HL-60/S4 (cell line): ENCODE measurements around the gene PBX1.

Experiments
- in situ Hi-C: fragments of 300-500 bp; cut with MboI; formaldehyde crosslinking; loops from 2 replicates; pipeline ENCODE4 v1.14.3; 2022; ENCODE audit warnings: low sequenced_read_pairs

Gene PBX1

DNA sequence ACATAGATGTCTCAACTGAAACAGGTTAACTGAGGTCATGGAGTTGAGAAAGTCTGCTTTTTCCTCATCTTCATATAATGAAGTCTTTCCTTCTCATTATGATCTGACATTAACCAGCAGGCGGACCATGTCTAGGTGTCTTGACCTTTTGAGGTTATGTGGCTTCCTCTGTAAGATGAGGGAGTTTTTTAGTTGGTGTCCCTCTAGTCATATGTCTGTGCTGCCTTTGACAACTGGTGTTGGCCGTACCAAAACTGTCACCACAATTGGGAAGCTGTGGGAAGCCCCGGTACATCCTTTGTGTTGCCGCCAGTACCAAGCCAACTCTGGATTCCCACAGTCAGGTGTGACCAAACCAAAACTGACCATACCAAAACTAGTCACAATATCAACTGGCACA, 105.1 kb downstream of the PBX1 start:
- in situ Hi-C loops = no loop called here

DNA sequence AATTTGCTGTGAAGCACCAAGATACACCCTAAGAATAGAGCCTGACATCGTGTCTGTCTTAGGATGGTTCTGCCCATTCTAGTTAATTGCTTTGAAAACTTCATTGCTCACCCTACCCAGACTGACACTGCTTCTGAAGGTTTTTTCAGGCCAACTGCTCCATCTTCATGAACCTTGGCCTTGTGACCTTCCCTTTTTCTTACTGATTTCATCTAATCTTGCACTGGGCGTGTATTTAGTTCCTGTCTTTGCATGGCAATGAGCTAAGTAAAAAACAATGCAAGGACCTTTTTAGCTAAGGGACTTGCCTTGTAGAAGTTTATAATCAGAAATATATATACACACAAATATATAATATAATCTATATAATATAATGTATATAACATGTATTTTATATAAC, 108.0 kb downstream of the PBX1 start:
- in situ Hi-C loops = no loop called here

DNA sequence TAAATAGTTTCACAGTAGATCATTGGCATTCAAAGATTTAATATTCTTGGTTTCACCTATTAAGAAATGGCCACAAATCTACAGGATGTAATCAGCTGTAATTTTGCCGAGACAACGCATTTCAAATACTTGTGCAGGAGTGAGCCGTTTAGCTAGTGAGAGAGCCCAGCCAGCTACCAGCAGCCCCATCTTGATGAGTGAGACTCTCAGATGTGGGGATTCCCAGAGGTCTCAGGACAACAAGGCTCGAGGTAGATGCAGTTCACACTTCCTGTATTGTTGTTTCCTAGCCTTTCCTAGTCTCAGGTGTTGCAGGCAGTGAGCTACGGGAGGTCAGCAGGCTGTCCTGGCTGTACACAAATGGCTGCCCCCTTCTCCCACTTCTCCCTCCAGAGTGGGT, 108.6 kb downstream of the PBX1 start:
- in situ Hi-C loops = no loop called here

DNA sequence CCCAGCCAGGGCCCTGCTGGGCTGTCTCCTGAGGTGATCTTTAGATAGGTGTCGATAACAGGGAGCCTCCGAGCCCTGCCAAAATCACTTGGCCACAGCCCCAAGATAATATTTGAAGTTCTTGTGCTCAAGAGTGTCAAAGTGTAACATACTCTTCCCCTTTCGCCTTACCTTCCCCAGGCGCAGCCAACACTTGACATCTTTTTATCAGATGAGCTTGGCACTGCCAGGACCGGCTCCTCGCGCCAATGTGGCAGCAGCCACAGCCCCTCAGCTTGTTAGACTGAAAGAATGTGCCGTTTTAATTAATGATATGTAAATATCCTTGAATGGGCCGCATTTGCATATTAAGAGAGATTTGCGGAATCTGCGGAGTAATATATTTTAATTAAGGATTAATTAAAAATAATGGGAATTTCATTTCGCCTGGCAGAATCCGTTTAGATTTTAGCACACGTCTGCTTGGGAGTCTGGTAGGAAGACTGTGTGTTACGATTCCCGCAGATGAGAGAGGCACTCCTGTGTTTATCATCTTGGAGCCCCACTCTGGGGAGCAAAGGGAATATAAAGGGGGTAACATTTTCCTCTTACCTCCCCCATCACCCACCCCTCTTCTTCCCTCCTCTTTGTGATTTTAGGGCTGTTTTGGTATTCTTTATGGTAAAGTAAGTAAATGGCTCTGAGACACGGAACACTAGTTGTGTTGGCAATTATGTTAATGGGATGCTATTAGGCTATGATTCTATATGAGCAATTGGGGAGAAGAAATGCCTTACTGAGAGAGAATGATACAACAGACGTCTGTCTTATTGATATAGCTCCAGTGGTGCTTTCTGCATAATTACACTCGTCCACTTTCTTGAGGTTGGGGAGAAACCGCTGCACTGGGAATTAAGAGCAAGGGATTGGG, 109.8 kb downstream of the PBX1 start:
- in situ Hi-C loops = no loop called here

DNA sequence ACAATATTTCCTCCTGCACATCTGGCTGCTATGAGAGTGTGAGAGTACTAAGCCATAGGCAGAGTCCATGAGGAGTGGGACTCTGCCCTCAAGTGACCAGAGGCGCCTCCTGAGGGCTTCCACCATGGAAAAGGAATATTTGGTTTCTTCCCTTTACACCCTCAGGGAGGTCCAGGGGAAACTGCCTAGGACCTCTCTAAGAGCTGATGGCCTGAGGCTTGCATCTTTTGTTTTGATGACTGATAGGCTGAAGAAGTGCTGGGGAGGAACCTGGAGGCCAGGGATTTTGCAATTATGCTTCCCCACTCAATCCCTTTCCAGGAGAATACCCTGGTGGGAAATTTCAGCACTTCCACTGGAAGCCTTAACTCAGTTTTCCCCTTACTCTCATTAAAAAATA, 111.0 kb downstream of the PBX1 start:
- in situ Hi-C loops = no loop called here

DNA sequence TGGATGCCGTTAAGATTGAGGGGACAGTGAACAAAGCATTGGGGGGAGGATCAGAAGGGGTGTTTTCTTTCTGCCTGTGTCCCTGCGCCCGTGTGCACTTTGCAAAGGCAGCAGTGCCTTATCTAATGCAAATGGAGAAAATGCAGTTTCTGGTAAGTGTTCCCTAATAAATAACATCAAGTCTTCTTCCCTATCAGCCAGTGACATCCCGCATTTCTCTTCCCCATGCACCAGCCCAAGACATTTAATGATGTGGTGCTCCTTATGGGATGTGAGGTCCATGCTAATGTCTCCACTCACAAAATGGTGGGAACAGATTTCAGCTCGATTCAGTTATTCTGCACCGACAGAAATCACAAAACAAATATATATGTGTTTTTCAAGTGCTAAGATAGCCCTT, 111.8 kb downstream of the PBX1 start:
- in situ Hi-C loops = no loop called here

DNA sequence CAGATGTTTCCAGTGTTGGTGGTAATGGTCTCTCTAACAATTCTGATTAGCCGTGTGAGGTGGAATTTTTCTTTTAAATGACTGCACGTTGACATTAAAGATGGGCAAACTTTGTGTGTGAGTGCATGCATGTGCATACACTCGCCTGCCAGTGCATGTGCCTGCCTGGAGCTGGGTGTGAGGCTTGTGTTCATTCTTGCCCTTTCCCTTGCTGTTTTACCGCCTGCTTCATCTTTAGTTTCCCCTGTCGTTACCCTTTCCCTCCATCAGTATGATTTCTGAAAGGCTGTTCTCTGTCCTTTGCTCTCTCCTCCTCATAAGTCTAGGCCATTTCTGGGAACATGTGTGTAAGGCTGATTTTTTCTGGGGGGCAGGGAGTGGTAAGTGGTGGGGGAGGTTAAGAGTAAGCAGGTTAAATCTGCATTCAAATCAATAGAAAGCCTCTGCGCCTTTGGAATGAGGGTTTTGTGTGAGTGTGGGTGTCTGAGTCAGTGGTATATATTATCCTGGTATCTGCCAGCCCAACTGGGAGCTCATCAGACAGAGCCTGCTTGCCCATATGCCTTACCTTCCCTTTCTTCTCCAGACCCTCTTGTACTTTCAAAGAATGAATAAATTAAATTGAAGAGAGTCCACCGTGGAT, 112.5 kb downstream of the PBX1 start:
- in situ Hi-C loops = no loop called here

DNA sequence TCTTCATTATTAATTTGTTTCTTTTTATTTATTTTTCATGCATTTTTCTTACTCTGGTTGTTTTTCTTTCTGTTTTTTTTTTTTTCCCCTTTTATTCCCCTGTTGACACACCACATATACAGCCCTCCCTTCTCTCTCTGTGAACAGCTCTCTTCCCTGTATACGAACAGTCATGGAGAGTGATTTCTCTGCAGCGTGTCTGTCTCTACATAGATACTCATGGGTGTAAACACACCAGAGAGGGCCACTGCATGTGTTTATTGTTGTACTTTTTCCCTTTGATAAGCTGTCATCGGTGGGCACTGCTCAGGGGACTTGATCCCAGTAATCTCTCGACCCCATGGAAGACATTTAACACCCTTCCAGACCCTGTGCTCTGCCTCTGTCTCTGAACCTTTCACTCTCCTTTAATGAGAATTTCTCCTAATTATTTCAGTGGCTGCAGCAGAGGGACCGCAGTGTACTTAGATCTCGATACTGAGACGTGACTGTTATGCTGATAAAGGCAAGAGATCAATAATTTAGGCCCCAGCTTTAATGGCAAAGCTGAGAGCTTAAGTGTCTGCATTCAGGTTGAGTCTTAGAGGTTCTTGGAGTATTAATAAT, 113.1 kb downstream of the PBX1 start:
- in situ Hi-C loops = no loop called here

DNA sequence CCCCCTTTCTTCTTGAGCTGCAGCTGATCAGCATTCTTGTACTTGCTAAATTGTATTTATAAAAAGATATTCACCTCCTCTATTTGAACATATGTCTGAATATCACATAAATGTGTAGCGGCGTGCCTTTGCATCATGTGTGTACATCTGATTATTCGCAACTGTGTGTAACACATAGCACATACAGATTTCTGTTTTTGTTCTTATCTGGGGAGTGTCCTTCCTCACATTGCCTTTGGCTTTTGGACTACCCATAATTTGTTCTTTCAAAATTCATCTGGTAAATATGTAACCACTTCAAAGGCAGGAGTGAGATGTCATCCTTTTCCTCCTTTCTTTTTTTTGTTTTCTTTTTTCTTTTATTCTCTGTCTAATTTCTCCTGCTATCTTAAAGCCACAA, 113.6 kb downstream of the PBX1 start:
- in situ Hi-C loops = no loop called here

DNA sequence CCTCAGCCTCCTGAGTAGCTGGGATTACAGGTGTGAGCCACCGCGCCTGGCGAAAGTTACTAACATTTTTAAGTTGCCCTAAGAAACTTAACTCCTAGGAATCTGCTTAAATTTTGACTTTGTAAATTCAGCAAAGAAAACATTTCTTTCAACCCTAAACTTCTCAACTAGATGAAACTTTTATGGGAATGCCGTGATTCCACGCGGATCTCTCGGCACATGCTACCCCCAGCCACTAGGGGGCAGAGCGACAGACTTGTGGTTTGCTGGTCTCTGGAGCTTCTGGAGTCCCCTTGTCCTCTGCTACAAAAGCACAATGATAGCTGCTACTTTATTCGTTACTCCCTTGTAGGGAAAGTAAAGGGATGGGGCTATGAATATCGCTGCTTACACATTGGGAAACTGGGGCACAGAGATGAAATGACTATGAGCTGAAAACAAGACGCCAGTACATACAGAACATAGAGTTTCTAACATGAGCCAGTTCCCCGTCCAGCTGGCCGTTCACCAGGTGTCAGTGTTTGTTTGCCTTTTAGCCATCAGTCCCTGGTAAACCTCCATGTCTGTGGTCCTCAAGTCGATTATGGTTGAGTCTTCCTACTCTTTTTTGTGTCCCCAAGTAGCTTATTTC, 114.7 kb downstream of the PBX1 start:
- in situ Hi-C loops = no loop called here

DNA sequence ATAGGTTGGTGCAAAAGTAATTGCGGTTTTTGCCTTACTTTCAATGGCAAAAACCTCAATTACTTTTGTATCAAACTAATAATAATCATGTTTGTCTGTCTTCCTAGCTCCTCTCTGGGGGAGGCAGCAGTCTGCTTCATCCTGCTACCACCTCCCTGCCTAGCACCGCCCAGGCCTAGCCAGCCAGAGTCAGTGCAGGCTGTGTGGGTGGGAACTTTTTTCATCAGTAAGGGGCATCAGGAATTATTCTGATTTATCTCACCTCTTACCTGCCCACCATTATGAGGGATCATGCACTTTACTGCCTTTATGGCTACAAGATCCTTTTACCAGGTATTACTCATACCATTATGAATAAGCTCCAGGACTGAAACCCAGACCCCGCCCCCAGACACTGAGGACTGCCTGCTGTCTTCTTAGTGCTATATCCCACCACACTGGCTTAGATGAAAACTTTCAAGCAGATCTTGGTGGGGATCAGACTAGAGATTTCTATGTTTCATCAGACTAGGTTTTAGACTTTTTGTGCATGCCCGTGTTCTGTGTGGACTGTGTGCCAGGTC, 116.4 kb downstream of the PBX1 start:
- in situ Hi-C loops = no loop called here

DNA sequence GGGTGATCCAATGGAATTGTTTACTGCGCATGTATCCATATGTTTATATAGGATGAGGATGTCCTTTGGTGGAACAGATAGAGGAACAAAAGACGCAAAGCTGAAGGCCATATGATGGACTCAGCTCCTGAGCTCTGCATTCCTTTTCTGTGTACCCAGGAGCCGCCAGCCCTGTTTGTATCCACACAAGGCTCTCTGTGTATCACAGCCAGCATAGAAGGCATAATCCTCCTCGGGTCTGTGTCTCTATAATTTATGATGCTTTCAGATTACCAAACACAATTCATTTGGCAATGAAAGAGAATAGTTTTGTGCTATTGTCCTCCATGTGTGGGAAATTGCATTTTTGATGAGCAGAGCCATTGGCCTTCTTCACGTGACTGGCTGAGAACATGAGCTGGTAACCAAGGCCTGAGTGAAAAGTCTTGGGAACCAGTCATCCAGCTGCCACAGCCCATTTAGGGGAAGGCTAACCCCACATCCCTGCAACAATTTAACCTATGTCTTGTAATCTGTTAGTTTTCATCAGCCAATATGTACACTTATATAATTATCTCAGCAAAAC, 119.2 kb downstream of the PBX1 start:
- in situ Hi-C loops = no loop called here

DNA sequence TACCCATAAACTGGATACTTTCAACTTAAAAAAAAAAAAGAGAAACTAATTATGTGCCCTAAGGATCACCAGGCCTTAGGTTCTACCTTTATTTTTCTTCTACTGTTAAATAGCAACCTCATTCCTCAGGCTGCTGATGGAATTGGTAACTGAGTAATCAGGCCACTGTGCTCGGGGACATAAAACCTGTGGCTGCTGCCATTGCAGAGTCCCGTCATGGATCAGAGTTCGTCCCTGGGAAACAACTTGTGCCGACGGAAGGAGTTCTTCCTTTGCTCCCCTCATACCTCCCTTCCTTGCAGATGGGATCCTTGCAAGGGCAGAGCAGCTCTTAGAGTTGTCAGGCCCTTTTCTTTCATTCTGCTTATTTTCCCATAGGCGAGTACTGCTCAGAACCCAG, 123.6 kb downstream of the PBX1 start:
- in situ Hi-C loops = no loop called here

DNA sequence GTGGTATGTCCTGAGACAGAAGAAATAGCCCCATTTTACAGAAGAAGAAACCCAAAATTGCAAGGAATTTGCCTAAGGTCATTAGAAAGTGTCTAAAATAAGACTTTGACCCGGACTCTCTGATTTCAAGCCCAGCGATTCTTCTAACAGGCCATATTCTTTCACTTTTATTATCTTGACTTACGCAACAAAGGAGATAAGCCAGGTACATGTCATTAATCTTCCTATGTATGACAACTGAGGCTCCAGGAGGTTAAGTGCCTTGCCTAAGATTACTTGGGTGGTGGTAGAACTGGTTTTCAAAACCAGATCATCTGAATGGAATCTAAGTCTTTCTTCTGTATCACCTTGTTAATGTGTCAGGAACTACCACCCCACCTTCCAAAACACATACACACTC, 124.3 kb downstream of the PBX1 start:
- in situ Hi-C loops = no loop called here

DNA sequence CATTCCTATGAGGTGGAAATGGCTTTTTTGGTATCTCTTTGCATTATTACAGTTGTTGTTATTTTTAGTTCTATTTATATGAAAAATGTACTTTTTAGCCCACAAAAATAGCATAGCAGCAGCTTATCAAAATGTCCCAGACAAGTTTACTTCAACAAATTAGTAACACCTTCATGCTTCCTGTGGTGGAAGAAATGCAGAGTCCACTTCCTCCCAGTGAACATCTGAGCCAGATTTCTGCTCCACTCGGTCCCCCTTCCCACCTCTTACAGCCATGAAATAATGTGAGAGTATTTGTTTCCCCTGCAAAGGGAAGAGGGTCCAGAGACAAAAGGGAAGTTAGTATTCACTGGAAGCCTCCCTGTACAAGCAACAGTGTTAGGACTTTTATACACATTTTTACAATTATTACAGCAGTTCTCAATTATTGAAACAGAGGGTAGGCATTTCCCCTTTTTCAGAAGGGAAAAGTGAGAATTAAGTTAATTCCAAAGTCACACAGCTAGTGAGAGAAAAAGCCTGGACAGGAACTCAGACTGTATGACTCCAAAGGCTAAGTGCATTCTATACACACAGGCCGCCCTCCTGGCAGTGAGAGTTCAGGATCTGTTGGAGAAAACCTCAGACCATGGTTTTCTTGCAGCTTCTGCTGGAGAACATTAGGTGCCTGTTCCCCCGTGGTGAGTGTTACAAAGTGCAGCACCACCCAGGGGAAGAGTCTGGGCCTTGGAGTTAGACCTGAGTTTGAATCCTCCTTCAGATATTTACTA, 126.5 kb downstream of the PBX1 start:
- in situ Hi-C loops = no loop called here

DNA sequence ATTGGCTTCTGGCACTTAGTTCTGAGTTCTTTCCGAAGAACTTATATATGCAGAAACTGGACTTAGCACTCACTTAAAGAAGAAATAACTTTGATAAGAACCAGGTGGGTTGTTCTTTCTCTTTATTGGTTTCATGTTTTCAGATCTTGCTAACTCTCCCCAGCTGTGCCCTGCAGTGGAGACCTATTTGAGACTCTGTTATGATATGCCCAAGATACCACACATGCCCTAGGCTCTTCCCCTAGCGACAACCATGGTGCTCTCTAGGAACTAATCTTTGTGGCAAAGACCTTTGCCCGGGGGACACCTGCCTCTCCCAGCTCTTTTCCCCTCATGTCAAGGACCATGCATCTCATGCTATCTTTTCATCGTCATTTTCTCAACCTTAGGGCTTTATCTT, 128.8 kb downstream of the PBX1 start:
- in situ Hi-C loops = no loop called here

DNA sequence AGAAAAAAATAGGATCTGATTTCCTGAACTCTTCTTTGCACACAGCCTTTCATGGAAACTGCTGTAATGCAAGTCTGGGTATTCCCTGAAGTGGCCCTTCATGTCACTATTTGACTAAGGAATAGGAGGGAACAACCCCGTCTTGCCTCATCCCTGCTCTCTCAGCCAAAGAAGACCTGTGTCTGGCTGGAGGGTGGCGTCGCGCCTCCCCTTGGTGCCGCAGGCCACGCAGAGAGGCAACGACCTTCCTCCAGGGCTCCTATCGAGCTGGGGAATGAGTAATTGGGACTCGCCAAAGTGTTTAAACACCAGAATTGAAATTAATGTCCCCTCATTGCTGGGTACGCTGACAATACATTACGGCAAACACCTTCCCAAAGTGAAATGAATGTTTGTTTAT, 129.8 kb downstream of the PBX1 start:
- in situ Hi-C loops = no loop called here

DNA sequence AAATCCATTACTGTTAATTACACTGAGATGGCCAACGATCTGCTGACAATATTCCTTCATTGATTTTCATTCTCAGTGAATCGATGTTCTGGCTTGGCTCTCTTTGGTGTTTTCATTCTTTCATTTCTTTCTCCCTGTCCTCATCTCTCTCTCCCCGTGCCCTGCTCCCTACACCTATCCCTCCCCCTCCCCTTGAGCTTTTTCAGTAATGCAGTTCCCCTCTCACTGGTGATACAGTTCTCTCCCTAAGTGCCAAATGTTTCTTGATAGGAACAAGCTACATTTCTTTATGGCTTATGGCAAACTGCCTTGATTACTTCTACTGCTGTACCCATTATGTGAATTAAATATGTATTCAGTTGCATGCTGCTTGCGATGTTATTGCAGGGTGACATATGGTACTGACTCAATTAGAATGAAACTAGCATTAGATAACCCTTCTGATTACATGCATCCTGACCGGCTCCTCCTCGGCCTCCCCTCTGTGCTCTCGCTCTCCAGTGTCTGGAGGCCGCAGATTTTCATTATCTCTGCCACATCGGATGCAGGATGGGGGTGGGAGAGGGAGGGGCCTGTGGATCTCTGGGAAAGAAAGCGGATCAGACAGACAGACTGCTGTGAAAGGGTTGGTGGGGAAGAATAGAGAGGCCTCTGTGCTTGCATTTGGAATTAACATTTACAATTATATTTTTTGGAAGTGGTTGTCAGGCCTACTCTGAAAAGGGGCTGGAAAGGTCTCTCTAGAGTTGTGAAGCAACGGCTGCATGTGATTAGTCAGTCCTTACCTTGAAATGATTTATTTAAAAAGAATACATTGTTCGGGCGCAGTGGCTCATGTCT, 130.9 kb downstream of the PBX1 start:
- in situ Hi-C loops = no loop called here

DNA sequence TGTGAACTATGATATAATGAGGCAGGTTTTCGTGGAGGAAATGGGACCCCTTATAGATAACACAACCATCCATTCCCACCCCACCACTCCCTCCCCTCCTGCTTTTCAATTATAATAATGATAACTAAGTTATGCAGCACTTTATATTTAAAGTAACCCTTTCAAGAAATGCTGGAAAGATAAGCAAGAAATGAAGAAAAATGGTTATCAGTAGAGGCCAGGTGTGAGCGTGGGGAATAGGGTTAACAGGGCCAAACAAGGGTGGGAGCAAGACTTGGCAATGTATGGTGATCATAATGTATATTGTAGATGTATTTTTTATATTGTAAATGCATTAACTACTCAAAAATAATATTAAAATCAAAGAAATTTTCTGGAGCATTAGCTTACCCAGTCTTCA, 133.4 kb downstream of the PBX1 start:
- in situ Hi-C loops = no loop called here
